A673 (cell line): Measurements from ENCODE around the gene HTR6.

Experiments
- CTCF ChIP-seq: fragments of 300-800, 200-600 bp; sonication (generic); conservative IDR thresholded peaks from 2 replicates; pipeline ENCODE4 v1.5.1; 2017; ENCODE audit warnings: low read depth, mild to moderate bottlenecking, antibody characterized with exemption, low read length, moderate library complexity, mixed read lengths
- EZH2 ChIP-seq: fragments of 200-600 bp; sonication (generic); IDR thresholded peaks from 2 replicates; pipeline ENCODE4 v1.6.1; 2017; ENCODE audit warnings: borderline replicate concordance, low read depth, mild to moderate bottlenecking, mixed read lengths, antibody characterized with exemption, low read length; ENCODE audit not compliant: poor library complexity, severe bottlenecking

GRCh38 chr1:19670787-19671186, 6.1 kb downstream of the HTR6 start:
- TF ChIP-seq CTCF = no peak
- no peak for TF ChIP-seq EZH2
